ENCODE measurements around the gene PON3.

Gene PON3

DNA sequence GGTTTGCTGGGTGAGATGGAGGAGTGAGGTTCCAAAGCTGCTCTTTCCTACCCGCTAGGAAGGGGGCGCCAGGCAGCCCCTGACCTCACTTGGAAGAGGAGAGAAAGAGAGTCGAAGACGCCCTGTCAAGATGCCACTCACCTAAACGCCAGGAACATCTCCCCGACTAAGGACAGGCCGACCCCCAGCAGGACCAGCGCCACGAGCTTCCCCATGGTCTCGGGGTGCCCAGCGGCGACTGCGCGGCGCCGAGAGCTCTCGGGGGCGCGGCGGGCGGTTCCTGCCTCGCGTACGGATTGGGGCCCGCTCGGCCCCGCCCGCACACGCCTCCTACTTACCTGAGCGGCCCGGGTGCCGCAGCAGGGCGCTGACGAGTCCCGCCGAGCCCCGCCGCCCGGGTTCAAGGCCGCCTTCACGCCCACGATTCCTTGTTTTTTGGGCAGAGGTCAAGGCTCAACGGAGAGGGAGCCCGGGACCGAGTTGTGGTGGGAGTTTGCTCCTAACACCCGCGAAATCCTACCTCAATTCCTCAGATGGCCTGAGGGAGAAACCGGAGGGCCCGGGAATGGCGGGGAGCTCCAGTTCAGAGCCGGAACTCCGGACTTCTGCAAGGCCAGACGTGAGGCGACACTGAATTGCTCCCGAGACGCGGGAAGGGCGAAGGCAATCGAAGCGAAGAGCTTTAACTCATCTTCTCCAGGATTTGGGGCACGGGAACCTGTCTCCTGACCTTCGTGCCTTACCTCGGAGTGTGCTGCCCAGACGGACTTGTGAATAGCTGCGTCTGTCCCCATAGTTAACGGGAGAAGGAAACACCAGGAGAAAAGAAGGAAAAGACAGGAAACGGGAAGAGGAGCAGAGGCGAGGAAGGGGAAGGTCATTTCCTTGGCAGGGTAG is at the start of gene PON3:
PON3 (minus strand) TSS at position 240 of the 897 bp plus-strand sequence; CDS start at position 215, 25 bp downstream.
- no peak for DNase-seq (ENCODE audit: extremely low read depth in 1 of 2, low read depth in 1 of 2)

DNA sequence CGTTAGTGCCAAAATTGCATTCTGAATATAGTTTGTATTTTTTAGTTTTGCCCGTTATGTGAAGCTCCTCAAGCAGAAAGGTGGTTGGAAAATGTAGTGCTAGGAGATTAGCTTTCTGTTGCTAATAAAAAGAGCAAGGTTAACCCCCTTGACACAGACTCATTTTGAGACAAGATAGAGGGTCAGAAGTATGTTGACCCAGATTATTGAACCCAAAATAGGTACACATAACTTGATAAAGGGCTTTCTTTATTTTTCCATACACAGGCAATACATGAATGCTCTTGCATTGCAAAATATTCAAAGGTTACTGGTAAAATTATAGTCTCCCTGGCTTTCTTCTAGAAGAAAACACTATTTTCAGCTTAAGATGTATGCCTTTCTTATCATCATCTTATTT is 48.6 kb upstream of the PON3 start:
- DNase-seq (ENCODE audit: extremely low read depth in 1 of 2, low read depth in 1 of 2) = no peak

DNA sequence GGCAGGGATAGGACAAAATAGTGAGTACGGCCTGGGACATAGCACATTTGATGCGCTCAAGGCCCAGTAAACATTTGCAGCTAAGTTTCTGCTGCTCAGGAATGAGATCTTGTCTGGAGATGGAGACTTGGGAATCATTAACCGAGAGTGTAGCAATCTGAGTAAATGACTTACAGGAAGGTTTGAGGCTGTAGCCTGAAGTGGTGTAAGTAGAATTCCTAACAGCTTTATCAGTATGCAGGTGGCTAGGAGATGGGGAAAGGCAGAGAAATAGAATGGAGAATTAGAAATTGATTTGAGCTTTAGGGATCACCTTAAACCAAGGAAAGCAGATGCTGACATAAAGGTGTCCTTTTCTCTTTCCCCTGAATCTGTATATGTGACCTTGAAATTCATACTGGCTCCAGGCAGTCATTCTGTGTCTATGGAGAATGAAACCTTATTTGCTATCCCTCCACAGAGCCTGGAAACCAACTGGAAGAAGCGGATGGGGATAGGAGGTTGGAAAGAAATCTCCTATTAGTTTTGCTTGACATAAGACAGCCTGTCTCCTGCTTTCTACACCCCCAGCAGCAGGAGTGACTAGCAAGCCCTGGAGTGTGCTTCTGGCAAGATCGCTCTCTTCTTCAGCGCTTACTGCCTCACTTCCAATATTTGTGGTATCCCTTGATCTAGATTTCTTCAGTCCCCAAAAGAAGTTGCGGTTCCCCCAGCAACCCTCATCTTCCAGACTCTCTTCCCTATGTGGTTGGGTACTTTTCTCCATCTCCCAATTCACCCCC is 45.1 kb upstream of the PON3 start:
- no peak for DNase-seq (ENCODE audit: extremely low read depth in 1 of 2, low read depth in 1 of 2)

DNA sequence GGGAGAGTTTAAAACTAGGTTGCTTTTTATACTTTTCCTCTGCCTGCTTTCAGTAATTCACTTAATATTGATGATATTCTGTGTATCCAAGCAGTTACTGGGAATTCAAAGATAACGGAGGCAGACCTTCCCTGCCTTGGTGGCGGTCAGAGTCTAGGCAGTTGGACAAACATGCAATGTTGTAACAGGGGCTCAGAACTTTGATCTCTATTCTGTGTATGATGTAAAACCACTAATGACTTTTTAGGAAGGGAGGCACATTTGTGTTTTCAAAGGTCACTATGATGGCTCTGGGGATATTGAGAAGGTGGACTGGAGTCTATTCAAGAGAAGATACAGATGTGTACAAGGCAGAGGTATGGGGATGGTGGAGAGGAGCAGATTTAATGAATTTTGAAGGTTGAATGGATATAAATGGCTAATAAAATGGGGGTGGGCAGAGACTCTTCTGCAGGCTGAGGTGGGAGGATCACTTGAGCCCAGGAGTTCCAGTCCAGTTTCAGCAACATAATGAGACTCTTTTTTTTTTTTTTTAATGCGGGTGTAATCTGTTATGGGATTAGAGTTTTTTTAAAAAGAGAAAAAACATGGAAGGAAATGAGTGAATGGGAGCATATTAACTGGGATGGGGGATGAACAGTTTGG is 44.3 kb upstream of the PON3 start:
- DNase-seq (ENCODE audit: extremely low read depth in 1 of 2, low read depth in 1 of 2) = no peak

DNA sequence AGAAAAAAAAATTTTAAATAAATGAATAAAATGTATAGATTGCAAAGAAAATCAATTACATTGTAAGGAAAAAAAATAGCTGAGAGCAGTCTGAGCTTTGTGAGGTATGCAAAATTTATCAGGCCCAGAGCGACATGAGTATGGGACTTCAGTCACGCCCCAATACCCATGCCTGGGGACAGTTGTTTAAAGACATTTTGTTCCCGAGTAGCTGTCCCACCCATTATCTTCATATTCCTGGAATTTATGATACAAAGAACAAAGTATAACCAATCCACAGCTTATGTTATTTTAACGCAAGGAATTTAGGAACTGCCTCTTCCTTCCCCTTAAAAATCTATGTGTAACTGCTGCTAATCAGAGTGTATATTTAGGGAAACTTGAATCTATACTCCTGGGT is 40.2 kb upstream of the PON3 start:
- DNase-seq (ENCODE audit: extremely low read depth in 1 of 2, low read depth in 1 of 2) = no peak

DNA sequence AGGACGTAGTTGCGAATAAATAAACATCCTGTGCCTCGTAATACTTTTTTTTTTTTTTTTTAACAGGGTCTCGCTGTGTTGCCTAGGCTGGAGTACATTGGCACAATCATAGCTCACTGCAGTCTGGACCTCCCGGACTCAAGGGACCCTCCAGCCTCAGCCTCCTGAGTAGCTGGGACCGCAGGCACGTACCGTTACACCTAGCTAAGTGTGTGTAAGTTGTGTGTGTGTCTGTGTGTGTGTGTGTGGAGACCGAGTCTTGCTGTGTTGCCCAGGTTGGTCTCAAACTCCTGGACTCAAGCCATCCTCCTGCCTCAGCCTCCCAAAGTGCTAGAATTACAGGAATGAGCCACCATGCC is 39.2 kb upstream of the PON3 start:
- DNase-seq (ENCODE audit: extremely low read depth in 1 of 2, low read depth in 1 of 2) = no peak

DNA sequence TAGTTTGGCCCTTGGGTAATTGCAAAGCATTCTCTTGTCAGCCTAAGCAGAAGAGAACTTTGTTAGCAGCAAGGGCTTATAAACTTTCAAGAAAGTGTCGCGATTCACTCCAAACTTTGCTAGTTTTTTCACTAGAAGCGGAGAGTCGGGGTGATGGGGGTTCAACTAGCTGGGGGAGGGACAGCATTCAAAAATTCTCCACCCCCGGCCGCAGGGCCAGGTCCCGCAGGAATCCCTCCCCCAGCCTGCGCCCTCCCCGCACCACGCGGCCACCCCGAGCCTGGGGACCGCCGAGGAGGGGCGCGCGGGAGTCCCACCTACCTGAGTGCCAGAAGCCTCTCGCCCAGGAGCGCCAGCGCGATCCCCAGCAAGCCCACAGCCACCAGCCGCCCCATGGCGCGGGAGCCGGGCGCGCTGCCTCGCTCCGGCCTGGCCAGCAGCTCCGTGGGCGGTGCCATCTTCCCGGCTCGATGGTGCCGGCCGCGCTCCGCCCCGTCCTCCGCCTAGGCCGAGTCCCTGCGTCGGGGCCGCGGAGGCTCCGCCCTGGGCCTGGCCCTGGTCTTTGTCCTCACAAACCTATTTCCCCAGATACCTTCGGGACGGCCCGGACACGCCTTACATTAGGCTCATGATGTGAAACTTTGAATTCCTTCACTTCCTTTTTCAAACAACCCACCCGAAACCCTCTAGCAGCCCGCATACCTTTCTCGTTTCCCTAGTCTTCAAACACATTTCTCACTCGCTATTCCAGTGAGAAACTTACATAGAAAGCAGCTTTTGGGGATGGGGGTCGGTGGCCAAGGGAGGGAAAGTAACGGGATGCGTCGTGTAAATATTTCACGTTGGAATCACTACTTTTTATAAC is 38.6 kb upstream of the PON3 start, which contains the start of gene PON2:
PON2 (minus strand) TSS at position 472 of the 865 bp plus-strand sequence; CDS start at position 395, 77 bp downstream.
- DNase-seq (ENCODE audit: extremely low read depth in 1 of 2, low read depth in 1 of 2) = peak in 1 of 2 donors; percentile 11

DNA sequence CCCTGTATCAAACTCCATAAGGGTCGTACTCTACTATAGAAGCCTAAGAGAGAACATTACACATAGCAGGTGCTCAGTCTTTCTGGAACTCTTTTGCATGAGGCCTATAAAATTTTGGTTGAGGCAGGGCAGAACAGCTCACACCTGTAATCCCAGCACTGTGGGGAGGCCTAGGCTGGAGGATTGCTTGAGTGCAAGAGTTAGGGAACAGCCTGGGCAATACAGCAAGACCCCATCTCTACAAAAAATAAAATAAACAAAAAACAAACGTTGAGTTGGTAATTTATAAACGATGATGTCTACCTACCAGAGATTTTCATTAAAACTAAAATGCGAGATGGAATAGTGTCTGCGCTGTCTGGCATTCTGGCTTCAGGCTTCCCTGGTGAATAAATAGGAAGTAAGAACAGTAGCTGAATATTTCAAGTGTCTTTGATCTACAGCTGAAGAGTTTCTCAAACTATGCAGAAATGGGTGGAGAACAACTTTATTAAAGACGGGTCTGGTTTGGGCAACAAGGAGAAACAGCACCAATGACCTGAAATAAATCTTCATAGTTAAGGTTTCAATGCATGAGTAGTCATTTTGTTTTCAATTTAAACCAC is 37.9 kb upstream of the PON3 start:
- DNase-seq (ENCODE audit: extremely low read depth in 1 of 2, low read depth in 1 of 2) = no peak

DNA sequence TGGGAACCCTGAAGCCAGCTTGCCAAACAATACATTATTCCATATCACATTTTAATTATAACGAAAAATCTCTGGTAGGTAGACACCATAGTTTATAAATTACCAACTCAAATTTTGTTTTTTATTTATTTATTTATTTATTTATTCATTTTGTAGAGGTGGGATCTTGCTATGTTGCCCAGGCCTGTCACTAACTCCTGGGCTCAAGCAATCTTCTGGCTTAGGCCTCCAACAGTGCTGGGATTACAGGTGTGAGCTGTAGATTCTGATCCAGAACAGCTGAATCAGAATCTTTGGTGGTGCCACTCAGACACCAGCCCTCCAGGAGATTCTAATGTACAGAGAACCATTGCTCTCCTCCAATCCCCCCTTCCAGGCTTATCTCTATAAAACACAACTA is 37.0 kb upstream of the PON3 start:
- no peak for DNase-seq (ENCODE audit: extremely low read depth in 1 of 2, low read depth in 1 of 2)

DNA sequence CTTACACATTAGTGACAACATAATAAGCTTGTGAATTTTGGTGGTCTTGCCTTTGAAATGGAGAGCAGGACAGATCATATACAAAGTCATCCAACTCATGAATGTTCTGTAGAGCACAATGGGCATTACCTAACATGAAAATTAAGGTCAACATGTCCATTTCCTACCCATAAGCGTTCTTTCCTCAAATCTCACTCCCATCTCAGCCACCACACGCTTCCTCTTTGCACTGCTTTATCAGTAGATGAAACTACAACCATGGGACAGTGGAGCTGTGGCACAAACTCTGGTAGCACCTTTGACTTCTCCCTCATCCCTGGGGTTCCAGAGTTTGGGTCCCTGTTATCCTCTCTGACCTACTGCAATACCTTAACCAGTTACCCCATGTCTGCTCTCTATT is 36.4 kb upstream of the PON3 start:
- no peak for DNase-seq (ENCODE audit: extremely low read depth in 1 of 2, low read depth in 1 of 2)

DNA sequence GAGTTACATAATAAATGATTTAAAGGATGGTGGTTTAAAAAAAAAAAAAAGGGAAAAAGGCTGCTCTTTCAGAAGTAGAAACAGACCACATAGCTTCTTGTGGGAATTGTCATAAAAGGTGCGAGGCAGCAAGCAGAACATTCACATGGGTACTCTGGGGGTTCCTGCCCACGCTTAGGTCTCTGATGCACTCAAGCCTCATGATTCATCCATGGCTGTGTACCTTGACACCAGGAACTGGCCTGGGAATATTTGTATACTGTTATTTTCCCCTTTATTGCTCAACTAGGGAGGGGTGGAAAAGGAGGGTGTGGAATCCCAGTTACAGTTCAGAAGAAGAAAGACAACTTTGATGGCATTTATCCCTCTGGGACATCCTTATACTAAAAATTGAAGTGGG is 34.7 kb upstream of the PON3 start:
- no peak for DNase-seq (ENCODE audit: extremely low read depth in 1 of 2, low read depth in 1 of 2)

DNA sequence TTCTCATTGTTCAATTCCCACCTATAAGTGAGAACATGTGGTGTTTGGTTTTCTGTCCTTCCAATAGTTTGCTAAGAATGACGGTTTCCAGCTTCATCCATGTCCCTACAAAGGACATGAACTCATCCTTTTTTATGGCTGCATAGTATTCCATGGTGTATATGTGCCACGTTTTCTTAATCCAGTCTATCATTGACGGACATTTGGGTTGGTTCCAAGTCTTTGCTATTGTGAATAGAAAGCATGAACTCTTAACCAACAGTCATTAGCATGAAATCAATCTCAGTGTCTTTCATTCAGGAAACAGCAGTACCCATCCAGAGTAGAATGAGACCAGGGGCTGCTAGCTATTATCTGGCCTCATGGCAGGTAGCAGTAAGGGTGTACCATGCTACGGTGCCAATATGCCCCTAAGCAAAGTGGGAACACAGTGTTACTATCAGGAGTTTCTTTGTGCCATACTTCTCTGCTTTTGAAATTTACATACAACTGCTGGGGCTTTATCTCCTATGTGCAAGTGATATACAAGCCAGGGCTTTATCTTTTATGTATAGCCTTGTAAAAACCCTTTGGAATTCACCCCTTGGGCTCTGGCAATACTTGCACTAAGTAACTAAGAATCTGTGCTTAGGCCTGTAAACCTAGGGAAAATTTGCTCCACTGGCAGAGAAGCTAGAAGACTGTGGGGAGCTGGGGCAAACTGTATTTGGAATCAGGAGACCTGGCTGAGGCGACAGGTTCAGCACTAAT is 33.2 kb upstream of the PON3 start:
- DNase-seq (ENCODE audit: extremely low read depth in 1 of 2, low read depth in 1 of 2) = no peak

DNA sequence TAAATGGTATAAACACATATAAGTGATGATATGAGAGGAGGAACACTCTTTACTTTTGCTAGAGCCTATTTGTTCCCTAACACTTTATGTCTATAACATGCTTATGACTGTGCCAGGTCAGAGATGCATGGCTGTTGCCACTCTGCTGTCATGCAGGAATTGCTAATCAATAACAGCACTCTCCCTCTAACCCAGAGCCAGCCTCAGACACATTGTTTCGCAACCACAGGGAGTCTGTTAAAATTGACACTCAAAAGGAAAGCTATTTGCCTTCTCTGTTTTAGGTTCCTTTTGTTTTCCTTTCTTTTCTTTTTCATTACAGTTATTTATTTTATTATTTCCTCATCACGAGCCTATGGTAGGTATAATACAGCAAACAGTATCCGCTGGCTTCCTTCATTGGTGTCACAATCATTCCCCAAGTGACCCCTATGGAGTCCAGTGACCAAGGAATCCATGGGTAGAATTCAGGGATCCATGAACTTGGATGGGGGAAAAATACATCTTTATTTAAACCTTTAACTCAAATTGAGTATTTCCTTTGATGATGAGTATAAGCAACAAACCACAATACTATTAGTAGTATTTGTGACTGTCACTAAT is 31.8 kb upstream of the PON3 start:
- DNase-seq (ENCODE audit: extremely low read depth in 1 of 2, low read depth in 1 of 2) = no peak

DNA sequence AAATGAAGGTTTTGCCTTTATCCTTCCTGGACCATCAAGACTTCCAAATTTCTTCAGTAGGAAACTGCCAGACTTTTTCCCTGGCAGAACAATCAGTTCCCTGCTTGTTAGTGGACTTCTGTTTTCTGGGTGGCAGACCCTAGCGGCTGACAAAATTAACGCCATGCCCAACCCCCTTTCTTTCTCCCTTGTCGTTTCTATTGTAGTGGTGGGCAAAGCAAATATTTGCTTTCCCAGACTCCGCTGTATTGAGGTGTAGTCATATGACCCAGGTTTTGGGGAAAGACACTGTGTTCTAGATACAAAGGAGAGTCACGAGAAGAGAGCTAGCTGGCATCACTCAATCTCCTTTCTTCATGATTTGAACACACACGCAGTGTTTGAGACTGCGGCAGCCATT is 31.0 kb upstream of the PON3 start:
- DNase-seq (ENCODE audit: extremely low read depth in 1 of 2, low read depth in 1 of 2) = no peak

DNA sequence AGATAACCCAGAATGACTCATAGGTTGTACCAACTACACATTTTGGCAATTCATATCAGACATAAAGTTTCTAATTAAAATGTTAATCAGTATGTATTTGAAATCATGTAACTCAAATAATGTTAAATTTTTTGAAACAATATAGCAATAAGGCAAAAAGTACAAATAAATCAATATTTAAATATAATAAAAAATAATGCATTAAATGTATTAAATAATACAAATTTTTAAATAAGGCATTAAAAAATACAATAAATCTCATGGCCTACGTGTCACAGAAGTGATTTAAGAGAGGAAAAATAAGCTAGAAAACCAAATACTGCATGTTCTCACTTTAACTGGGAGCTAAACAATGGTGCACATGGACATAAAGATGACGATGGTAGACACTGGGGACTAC is 29.5 kb upstream of the PON3 start:
- DNase-seq (ENCODE audit: extremely low read depth in 1 of 2, low read depth in 1 of 2) = no peak

DNA sequence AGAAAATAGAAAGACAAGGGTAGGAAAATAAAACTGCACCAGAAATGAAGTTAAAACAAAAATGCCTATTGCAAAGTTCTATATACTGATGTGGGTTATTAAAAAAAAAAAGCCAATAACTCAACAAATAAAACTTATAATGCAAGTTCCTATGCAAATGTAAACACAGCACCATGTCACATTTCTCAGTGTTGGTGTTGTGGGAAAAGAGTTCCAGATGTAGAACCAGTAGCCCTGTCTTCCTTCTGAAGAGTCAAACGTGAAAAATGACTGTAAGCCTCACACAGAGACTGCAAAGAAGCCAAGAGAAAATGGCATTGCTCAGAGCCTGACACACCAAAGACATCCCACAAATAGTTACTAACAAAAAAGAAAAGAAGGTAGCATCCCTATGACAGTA is 28.5 kb upstream of the PON3 start:
- no peak for DNase-seq (ENCODE audit: extremely low read depth in 1 of 2, low read depth in 1 of 2)

DNA sequence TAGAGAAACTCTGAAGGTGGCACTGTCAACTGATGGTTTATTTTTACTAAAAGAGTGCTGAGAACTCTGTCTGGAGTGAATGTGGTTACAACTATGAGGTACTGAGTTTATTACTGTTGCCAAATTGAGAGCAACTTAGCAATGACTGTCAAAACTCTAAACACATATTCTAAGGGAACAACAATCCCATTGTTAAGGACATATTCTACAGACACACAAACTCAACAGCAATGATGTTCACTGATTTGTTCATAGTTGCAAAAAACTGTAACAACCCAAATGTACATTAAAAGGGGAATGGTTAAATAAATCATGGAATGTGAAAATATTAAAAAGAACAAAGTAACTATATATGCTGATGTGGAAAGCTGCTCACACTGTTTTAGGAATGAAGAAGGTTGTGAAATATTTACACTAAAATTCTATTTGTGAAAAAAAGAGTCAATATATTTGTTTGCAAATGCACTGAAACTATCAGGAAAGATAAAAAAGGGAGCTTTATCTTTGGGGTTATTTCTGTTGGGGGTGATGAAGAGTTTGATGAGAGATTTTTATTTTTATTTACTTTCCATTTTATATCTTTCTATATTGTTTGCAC is 25.8 kb upstream of the PON3 start:
- no peak for DNase-seq (ENCODE audit: extremely low read depth in 1 of 2, low read depth in 1 of 2)

DNA sequence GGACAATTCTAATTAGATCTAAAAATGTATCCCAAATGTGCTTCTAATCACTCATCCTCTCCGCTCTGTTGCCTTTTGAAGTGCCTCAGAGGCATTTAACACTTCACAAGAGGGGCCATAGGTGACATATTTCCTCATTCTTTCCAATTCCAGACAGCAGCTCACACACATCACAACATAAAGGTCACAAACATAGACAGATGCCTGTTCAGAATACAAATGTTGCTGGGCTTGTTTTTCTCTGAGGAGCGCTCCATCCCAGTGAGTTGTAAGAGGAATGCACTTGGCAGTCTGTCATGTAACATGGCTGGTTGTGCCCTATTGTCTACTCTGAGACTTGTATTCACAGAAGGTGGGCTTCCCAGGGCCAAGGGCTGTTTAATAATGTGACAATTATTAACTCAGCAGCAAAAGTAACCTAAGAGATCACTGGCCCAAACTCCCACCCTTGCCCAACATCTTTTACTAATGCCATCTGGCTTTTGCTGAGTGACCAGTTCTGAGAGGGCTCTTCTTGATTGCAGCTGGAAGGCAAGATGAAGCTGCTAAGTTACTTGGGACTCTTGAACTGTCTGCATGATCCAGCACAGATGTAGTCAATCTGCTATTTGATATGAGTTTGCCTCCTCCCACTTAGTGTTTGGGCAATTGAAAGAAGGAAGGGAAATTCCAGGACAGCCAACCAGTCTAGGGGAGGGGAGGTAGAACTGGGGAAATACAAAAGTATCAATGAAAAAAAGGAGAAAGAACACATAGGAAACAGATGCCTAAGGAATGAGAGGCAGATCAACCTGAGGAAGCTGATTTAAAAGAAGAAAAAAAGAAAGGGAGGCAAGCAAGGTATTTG is 25.0 kb upstream of the PON3 start:
- no peak for DNase-seq (ENCODE audit: extremely low read depth in 1 of 2, low read depth in 1 of 2)
